ENCODE measurements around the gene LENG9. TPM values are rescaled to one million over a fixed set of nuclear protein-coding genes. Genes with fewer than 3 reads are reported as not detected.
A peak's percentile ranks its signal among the peaks of the same experiment; 100 is the strongest.

LENG9 gene
- total and polyA plus RNA-seq, 2 of the 13 experiments (the other 11 are each of a cell fraction or from before 2014, with no cell fraction given), result 0.75 to 2.9 TPM

- TF ChIP-seq ZGPAT (CRISPR knock-in tag; IDR thresholded peaks at IDR 0.05), result peak; percentile 90
- peak; percentile 95 for TF ChIP-seq ZNF776 (CRISPR knock-in tag; IDR thresholded peaks at IDR 0.05)
- no peak for TF ChIP-seq FOXO4 (CRISPR knock-in tag; conservative IDR thresholded peaks at IDR 0.05)
- TF ChIP-seq NCOR1 (IDR thresholded peaks at IDR 0.05; ENCODE audit: borderline replicate concordance, low read length), result no peak; the same call in 1 of the 2 replicates
- TF ChIP-seq HNF4A (CRISPR knock-in tag; IDR thresholded peaks at IDR 0.05), result no peak
- peak; percentile 86 for TF ChIP-seq ZIK1 (CRISPR knock-in tag; IDR thresholded peaks at IDR 0.05; ENCODE audit: borderline replicate concordance, low read depth)
- TF ChIP-seq SOX13 (IDR thresholded peaks at IDR 0.05), result no peak
- TF ChIP-seq SOX13 (CRISPR knock-in tag; conservative IDR thresholded peaks at IDR 0.05 in 1 of 2, IDR thresholded peaks at IDR 0.05 in 1 of 2), result peak in 1 of 2 experiments; percentile 13; a peak in 1 of 4 replicates
- no peak for TF ChIP-seq HNRNPUL1 (IDR thresholded peaks at IDR 0.05; ENCODE audit: low read depth, low read length)
- TF ChIP-seq ATF1 (CRISPR knock-in tag; IDR thresholded peaks at IDR 0.05), result peak; percentile 90
- TF ChIP-seq GTF2F1 (IDR thresholded peaks at IDR 0.05; ENCODE audit: low read length), result no peak
- TF ChIP-seq ATF7-NPFF (CRISPR knock-in tag; IDR thresholded peaks at IDR 0.05; ENCODE audit: low read depth), result peak; percentile 96; the same call in 1 of the 2 replicates
- no peak for TF ChIP-seq PREB (CRISPR knock-in tag; IDR thresholded peaks at IDR 0.05)
- no peak; the same call in 1 of the 2 replicates for TF ChIP-seq HIVEP1 (CRISPR knock-in tag; IDR thresholded peaks at IDR 0.05)
- TF ChIP-seq PPARG (CRISPR knock-in tag; conservative IDR thresholded peaks at IDR 0.05), result no peak
- peak; percentile 95; the same call in 1 of the 2 replicates for TF ChIP-seq ZNF337 (CRISPR knock-in tag; IDR thresholded peaks at IDR 0.05; ENCODE audit: borderline replicate concordance, low read depth)
- TF ChIP-seq ZNF235 (CRISPR knock-in tag; IDR thresholded peaks at IDR 0.05; ENCODE audit: borderline replicate concordance), result no peak
- peak; percentile 59; the same call in 1 of the 2 replicates for TF ChIP-seq GATAD2A (CRISPR knock-in tag; IDR thresholded peaks at IDR 0.05)
- TF ChIP-seq SRY (CRISPR knock-in tag; IDR thresholded peaks at IDR 0.05), result peak; percentile 96
- TF ChIP-seq ZNF512 (CRISPR knock-in tag; IDR thresholded peaks at IDR 0.05), result no peak; the same call in 1 of the 2 replicates
- no peak for TF ChIP-seq STAG1 (CRISPR knock-in tag; IDR thresholded peaks at IDR 0.05)
- no peak for TF ChIP-seq ATM (IDR thresholded peaks at IDR 0.05; ENCODE audit: borderline replicate concordance)
These were observed 14.5 kb downstream of the LENG9 start, which contains the start of gene LENG8 (continued) for GRCh38 chr19:54448774-54449700.

Measured in HepG2 (cell line).